Measurements from ENCODE around the gene SLC35A5.
A peak's percentile ranks its signal among the peaks of the same experiment; 100 is the strongest.

The SLC35A5 gene

GRCh38 chr3:112572701-112573100, 10.9 kb downstream of the SLC35A5 start:
- DNase-seq: no peak

- DNase-seq: no peak
Observed at GRCh38 chr3:112579232-112579631, 17.4 kb downstream of the SLC35A5 start.

DNA sequence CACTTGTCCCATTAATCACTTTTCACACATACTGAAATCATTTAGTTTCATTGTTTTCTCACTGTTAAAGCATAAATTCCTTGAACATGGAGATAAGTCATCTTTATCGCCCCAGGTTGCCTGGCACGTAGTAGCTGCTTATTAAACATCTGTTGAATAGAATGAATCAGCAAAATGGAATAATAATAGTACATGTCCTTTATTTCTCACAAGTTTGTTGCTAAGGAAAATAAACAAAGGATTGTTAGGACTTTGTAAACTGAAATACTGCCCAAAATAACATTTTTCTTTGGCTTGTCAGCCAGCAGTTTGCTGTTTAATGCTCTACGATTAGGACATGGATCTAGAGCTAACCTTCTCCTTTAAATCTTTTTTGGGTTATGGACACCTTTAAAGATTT, 17.9 kb downstream of the SLC35A5 start:
- no peak for DNase-seq

DNA sequence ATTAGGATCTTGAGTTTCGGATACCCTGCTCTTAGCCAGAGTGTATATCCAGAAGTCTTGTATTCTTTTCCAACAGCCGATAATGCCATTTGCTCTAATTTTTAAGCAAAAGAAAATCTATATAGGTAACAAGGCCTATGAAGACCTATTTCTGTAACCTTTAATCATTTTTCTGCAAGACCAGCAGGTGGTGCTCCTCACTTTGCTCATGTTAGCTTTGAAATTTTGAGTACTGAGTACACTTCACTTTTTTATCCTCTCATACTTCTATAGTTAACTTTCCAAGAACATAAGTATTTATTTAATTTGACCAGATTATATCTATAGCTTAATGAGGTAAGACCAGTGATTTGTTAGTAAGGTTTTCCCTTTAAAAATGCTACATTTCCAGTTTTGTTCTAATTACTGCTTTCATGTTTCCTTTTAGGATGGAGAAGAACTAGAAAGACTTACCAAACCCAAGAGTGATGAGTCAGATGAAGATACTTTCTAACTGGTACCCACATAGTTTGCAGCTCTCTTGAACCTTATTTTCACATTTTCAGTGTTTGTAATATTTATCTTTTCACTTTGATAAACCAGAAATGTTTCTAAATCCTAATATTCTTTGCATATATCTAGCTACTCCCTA, 20.5 kb downstream of the SLC35A5 start:
- no peak for DNase-seq

GRCh38 chr3:112583105-112583504, 21.3 kb downstream of the SLC35A5 start:
- no peak for DNase-seq

- DNase-seq: no peak
Observed at GRCh38 chr3:112585782-112586181, 23.9 kb downstream of the SLC35A5 start.

- DNase-seq: no peak
Observed at GRCh38 chr3:112587336-112587735, 25.5 kb downstream of the SLC35A5 start.

DNA sequence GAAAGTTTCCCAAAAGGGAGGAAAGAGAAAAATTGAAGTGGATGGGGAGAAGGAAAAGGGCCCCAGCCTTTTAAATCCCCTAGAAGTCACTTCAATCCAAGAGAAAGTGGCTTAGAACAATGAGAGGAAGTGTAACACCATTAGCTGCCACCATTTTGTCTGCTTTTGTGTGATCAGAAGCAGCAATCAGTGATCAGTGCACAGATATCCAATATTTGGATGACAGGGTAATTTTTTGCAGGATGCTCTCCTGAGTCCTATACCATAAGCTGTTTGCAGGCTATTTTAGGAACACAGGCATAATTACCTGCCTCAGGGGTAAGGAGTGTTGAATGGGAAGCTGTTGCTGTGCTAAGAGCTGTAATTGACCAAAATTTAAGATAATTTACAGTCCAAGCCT, 31.4 kb downstream of the SLC35A5 start:
- no peak for DNase-seq

DNA sequence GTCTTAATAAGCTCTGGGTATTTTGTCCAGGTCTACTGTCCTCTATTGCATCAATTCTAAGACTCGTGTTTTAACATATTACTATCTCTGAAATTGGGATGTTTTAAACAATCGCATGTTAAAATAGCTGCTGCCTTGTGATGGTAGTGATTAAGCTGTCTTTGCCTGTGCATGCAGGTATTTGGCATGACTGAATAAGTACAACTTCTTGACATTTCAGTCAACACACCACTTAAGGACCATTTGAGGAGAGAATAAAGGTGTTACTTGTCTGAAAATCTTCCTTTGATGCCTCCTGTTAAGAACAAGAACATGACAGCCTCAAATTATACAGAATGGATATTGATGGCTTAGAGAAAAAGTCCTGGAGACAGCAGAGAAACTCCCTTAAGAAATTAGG, 33.0 kb downstream of the SLC35A5 start:
- no peak for DNase-seq

DNA sequence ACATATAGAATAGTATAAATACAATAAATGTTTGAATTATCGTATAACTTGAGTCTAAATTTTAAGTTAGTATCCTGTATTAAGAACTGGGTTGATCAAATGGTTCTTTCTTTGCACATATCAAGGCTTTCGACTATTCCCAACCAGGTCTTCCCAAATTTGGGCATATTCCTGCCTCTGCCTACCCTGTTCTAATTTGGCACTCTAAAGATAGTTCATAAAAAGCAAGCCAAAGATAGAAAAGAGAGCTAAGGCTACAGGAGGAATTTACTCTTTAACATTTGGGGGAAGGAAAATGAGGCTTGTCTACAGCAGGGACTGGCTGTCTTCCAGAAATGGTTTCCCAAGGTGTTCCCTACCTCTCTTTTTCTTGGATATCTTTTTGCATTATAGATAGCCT, 36.1 kb downstream of the SLC35A5 start:
- no peak for DNase-seq

DNA sequence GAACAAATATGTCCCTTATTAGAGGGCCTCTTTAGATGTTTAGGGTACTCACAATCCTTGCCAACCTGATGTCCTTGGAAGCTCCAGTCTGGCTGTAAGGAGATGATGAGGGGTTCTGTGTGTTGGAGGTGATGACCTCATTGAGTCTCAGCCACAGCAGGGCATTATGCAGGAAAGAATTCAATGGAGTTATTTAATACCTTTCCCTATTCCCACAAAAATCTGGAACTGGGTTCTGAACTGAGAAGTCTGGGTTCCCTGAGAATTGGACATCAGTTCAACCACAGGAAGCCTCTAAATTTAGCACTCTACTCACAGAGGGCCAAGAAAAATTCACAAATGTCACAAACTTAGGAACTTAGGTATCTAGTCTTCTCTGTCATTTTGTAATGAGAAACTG, 36.9 kb downstream of the SLC35A5 start:
- no peak for DNase-seq

DNA sequence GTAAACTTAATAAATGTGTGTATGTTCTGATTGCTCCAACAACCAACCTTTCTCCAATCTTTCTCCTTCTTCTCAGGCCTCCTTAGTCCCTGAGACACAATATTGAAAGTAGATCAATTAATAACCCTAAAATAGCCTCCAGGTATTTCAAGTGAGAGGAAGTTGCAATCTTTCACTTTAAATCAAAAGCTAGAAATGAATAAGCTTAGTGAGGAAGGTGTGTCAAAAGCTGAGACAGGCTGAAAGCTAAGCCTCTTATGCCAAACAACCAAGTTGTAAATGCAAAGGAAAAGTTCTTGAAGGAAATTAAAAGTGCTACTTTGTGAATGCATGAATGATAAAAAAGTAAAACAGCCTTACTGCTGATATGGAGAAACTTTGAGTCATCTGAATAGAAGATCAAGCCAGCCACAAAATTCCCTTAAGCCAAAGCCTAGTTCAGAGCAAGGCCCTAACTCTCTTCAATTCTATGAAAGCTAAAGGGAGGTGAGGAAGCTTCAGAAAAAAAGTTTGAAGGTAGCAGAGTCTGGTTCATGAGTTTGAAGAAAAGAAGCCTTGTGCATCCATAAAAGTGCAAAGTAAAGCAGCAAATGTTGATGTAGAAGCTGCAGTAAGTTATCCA, 40.5 kb downstream of the SLC35A5 start:
- DNase-seq: no peak

- DNase-seq: no peak
Observed at GRCh38 chr3:112604536-112604935, 42.7 kb downstream of the SLC35A5 start.

- DNase-seq: peak; percentile 45
Observed at GRCh38 chr3:112605285-112605684, 43.4 kb downstream of the SLC35A5 start.

GRCh38 chr3:112606098-112606497, 44.3 kb downstream of the SLC35A5 start:
- no peak for DNase-seq

DNA sequence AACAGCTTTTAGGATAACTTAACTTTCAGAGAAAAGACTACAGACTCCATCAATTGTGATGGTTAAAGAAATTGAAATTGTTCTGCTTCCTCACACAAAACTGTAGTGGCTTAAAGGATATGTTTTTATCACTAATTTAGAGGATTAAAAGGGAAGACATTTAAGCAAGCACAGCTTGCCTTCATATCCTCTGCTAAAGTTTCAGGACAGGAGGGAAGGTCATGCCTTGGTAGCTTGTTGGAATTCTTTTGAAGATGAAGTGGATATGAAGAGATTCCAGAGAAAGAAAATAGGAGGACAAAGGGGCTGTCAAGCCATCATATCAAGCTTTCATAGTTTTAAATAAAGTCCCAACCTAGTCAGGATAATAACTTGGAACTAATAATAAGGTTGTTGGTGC, 46.0 kb downstream of the SLC35A5 start:
- DNase-seq: no peak

- no peak for DNase-seq
Observed at GRCh38 chr3:112610121-112610520, 48.3 kb downstream of the SLC35A5 start.

GRCh38 chr3:112611752-112612515, 50.1 kb downstream of the SLC35A5 start:
- DNase-seq: peak; percentile 37

DNA sequence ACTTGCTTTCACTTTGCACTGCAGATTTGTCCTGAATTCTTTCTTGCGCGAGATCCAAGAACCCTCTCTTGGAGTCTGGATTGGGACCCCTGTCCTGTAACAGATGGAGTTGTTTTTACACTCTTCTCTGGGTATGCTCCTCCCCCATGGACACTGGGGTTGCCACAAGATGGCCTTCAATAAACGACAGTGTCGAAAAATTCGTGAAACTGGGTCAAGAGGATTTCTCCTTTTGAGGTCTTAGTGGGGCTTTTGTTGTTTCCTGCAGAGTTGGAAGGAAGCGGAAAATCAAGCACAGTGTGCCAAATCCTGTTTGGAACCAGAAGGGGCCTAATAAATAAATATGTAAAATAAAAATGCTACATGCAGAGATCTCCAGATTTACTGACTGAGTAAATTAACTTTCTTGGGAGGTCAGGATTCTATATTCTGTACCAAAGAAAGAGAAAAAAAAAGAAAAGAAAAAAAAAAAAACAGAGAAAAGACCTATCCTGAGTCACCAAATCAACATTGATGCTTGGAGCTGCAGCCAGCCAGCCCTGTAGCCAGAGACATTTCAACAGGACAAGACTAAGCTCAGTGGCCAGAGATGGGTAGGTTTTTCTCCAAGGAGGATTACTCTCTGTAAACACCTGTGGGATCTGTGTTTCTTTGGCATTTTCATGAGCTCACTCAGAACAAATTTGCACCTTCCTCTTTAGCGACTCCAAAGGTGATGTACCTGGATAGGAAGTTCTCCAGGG, 54.3 kb downstream of the SLC35A5 start:
- no peak for DNase-seq

DNA sequence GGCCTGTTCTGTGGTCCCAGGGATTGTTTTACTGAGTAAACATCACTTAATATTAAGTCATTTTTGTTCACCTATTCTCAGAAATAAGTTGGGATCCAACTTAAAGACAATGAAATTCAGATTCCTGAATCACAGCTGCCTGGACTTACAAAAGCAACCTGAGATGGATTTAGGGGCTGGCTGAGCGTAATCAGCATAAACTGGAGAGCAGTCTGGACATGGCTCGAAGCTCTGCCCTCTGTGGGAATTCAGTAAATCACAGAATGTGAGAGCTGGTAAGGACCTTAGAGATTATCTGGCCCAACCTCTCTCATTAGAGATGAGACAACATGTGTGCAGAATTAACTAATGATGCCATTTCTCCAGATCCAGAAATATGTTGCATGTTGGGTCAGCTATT, 55.4 kb downstream of the SLC35A5 start:
- DNase-seq: no peak

GRCh38 chr3:112619295-112619694, 57.5 kb downstream of the SLC35A5 start:
- DNase-seq: no peak

- DNase-seq: no peak
Observed at GRCh38 chr3:112623213-112623612, 61.4 kb downstream of the SLC35A5 start.

DNA sequence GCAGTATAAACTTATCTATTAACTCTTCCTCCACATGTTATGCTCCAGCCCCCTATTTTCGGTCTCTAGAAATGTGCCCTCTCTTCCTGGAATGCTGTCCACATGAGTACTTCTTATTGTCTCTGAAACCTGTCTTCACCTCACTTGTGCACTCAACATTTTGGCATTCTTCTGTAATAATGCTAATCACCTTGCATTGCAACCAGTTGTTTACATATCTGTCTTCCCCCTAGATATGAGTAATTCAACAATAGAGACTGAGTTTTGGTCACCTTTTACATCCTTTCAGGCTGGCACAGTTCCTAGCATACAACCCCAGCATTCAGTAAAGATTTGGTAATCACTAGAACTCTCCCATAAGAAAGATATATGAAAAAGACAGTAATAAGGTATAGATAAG, 61.9 kb downstream of the SLC35A5 start:
- DNase-seq: no peak

- DNase-seq: peak; percentile 50
Observed at GRCh38 chr3:112627419-112627818, 65.6 kb downstream of the SLC35A5 start.
